ENCODE results near the gene DLGAP4.

The DLGAP4 gene

GRCh38 chr20:36334281-36335205 is 28.4 kb downstream of the DLGAP4 start:
- no peak for TF ChIP-seq CTCF (IDR thresholded peaks at IDR 0.05; ENCODE audit: insufficient read depth, low read length, poor library complexity, severe bottlenecking)
- Histone ChIP-seq H3K36me3 (ENCODE audit: control insufficient read depth, insufficient read depth, low read length) (no peaks in the 10 kb centered on the region), H3K4me3 (replicated peaks; ENCODE audit: low read depth, low read length) (no peak overlapping the region), H3K27me3 (replicated peaks; ENCODE audit: control insufficient read depth, insufficient read depth, low read length) (peaks cover 3% of the 10 kb centered on the region)
- DNase-seq (ENCODE audit: extremely low read depth, insufficient read length): no peak

GRCh38 chr20:36335206-36335870 is 29.2 kb downstream of the DLGAP4 start:
- TF ChIP-seq CTCF (IDR thresholded peaks at IDR 0.05; ENCODE audit: insufficient read depth, low read length, poor library complexity, severe bottlenecking): no peak
- peaks cover 3% of the 10 kb centered on the region for H3K27me3 ChIP-seq (replicated peaks; ENCODE audit: control insufficient read depth, insufficient read depth, low read length)
- H3K4me3 ChIP-seq (replicated peaks; ENCODE audit: low read depth, low read length): no peak overlapping the region
- no peak for DNase-seq (ENCODE audit: extremely low read depth, insufficient read length)
- H3K36me3 ChIP-seq (ENCODE audit: control insufficient read depth, insufficient read depth, low read length): no peaks in the 10 kb centered on the region

DNA sequence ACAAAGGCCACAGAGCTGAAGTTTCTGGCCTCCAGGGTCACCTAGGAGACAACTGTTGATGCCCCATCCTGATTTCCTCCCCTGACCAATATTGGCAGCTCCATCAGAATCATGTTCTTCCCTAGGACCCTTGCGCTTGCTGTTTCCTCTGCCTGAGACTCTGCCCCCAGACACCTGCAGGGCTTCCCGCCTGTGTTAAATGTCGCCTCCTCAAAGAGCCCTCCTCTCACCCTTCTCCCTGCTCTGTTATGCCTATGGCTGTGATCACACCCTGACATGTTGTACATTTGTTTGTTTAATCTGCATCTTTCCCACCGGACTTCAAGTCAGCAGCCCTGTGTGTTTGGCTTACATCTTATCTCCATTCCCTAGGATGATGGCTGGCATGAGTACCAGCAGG is 30.1 kb downstream of the DLGAP4 start:
- H3K27me3 ChIP-seq (replicated peaks; ENCODE audit: control insufficient read depth, insufficient read depth, low read length): peaks cover 3% of the 10 kb centered on the region
- no peak for DNase-seq (ENCODE audit: extremely low read depth, insufficient read length)
- H3K4me3 ChIP-seq (replicated peaks; ENCODE audit: low read depth, low read length): no peak overlapping the region
- no peaks in the 10 kb centered on the region for H3K36me3 ChIP-seq (ENCODE audit: control insufficient read depth, insufficient read depth, low read length)
- TF ChIP-seq CTCF (IDR thresholded peaks at IDR 0.05; ENCODE audit: insufficient read depth, low read length, poor library complexity, severe bottlenecking): no peak

- H3K4me3 ChIP-seq (replicated peaks; ENCODE audit: low read depth, low read length): no peak overlapping the region
- DNase-seq (ENCODE audit: extremely low read depth, insufficient read length): no peak
- TF ChIP-seq CTCF (IDR thresholded peaks at IDR 0.05; ENCODE audit: insufficient read depth, low read length, poor library complexity, severe bottlenecking): no peak
- no peaks in the 10 kb centered on the region for H3K36me3 ChIP-seq (ENCODE audit: control insufficient read depth, insufficient read depth, low read length)
- peaks cover 3% of the 10 kb centered on the region for H3K27me3 ChIP-seq (replicated peaks; ENCODE audit: control insufficient read depth, insufficient read depth, low read length)
These were observed 31.0 kb downstream of the DLGAP4 start for GRCh38 chr20:36336954-36337704.

- Histone ChIP-seq H3K36me3 (ENCODE audit: control insufficient read depth, insufficient read depth, low read length) (no peaks in the 10 kb centered on the region), H3K27me3 (replicated peaks; ENCODE audit: control insufficient read depth, insufficient read depth, low read length) (peaks cover 3% of the 10 kb centered on the region), H3K4me3 (replicated peaks; ENCODE audit: low read depth, low read length) (no peak overlapping the region)
- DNase-seq (ENCODE audit: extremely low read depth, insufficient read length): no peak
- no peak for TF ChIP-seq CTCF (IDR thresholded peaks at IDR 0.05; ENCODE audit: insufficient read depth, low read length, poor library complexity, severe bottlenecking)
These were observed 31.7 kb downstream of the DLGAP4 start for GRCh38 chr20:36337886-36338285.
